ENCODE results near the gene CLCN4. TPM values are rescaled to one million over a fixed set of nuclear protein-coding genes. Genes with fewer than 3 reads are reported as not detected.

CLCN4 gene
- total and polyA plus RNA-seq, 2 donors from 2014 or later: 2.4 to 7.3 TPM

DNA sequence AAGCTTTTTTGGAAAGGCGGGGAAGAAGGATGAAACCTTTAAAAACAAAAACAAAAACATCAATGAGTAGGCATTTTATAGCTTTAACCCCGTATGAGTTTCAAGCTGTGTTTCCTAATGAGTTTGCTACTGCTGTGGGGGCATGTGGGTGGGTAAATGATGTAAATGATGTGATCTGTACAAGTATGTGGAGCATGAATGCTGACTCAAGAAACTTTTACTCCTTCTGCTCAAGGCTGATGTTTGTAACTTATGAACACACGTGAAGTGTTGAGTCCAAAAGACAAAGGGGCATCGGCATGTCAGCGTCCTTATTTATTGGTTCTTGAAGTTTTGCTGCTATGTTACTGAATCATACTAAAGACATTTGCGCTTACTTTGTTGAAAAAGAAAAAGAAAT is 76.9 kb downstream of the CLCN4 start:
- Histone ChIP-seq H3K9ac (ENCODE audit: low read length in 3 of 3) (no peak overlapping the region), H3K27ac (ENCODE audit: low read depth in 2 of 2, low read length in 2 of 2) (no peak overlapping the region), H3K9me3 (ENCODE audit: control insufficient read depth in 2 of 3, insufficient read depth in 1 of 3, low read length in 3 of 3) (no peaks in the 10 kb centered on the region), H3K36me3 (ENCODE audit: control insufficient read depth in 2 of 3, insufficient read depth in 3 of 3, low read length in 3 of 3) (no peaks in the 10 kb centered on the region), H3K4me1 (ENCODE audit: control insufficient read depth in 2 of 3, insufficient read depth in 2 of 3, low read depth in 1 of 3, low read length in 3 of 3) (no peaks in the 10 kb centered on the region), H3K27me3 (ENCODE audit: control insufficient read depth, insufficient read depth, low read length) (no peaks in the 10 kb centered on the region), H3K4me3 (ENCODE audit: low read length in 3 of 3) (no peak overlapping the region)
- TF ChIP-seq, protein P1, sequence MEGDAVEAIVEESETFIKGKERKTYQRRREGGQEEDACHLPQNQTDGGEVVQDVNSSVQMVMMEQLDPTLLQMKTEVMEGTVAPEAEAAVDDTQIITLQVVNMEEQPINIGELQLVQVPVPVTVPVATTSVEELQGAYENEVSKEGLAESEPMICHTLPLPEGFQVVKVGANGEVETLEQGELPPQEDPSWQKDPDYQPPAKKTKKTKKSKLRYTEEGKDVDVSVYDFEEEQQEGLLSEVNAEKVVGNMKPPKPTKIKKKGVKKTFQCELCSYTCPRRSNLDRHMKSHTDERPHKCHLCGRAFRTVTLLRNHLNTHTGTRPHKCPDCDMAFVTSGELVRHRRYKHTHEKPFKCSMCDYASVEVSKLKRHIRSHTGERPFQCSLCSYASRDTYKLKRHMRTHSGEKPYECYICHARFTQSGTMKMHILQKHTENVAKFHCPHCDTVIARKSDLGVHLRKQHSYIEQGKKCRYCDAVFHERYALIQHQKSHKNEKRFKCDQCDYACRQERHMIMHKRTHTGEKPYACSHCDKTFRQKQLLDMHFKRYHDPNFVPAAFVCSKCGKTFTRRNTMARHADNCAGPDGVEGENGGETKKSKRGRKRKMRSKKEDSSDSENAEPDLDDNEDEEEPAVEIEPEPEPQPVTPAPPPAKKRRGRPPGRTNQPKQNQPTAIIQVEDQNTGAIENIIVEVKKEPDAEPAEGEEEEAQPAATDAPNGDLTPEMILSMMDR (IDR thresholded peaks at IDR 0.05; ENCODE audit: borderline replicate concordance, extremely low read depth, insufficient read depth): no peak
- FAIRE-seq: no peak
- no peak for DNase-seq
- intact Hi-C loops (cut with DNase I): no loop called here

DNA sequence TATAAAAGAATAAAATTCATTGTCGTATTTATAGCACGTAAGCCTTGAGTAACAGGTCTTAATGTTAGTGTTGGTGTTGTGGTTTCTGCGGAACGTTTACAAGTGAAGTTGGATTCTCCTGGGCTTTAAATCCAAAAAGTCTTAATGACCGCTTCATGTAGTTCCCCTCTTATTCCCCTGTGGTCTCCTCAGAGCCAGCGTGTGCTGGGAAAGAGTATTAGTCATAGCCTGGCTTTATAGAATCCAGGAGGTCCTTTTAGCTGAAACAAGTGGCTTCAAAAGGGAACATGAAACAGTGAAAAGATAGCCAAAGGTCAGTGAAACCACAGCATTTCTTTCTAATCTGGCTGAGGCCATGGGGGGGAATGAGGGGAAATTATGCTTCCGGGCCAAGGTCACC is 79.1 kb downstream of the CLCN4 start:
- no peaks in the 10 kb centered on the region for H3K36me3 ChIP-seq (ENCODE audit: control insufficient read depth in 2 of 3, insufficient read depth in 3 of 3, low read length in 3 of 3)
- DNase-seq: no peak
- no peak overlapping the region for H3K9ac ChIP-seq (ENCODE audit: low read length in 3 of 3)
- no peak overlapping the region for H3K27ac ChIP-seq (ENCODE audit: low read depth in 2 of 2, low read length in 2 of 2)
- intact Hi-C loops (cut with DNase I): no loop called here
- H3K4me3 ChIP-seq (ENCODE audit: low read length in 3 of 3): no peak overlapping the region
- no peaks in the 10 kb centered on the region for H3K4me1 ChIP-seq (ENCODE audit: control insufficient read depth in 2 of 3, insufficient read depth in 2 of 3, low read depth in 1 of 3, low read length in 3 of 3)
- TF ChIP-seq, protein P1 (IDR thresholded peaks at IDR 0.05; ENCODE audit: borderline replicate concordance, extremely low read depth, insufficient read depth): no peak
- H3K9me3 ChIP-seq (ENCODE audit: control insufficient read depth in 2 of 3, insufficient read depth in 1 of 3, low read length in 3 of 3): no peaks in the 10 kb centered on the region
- no peaks in the 10 kb centered on the region for H3K27me3 ChIP-seq (ENCODE audit: control insufficient read depth, insufficient read depth, low read length)
- FAIRE-seq: no peak

DNA sequence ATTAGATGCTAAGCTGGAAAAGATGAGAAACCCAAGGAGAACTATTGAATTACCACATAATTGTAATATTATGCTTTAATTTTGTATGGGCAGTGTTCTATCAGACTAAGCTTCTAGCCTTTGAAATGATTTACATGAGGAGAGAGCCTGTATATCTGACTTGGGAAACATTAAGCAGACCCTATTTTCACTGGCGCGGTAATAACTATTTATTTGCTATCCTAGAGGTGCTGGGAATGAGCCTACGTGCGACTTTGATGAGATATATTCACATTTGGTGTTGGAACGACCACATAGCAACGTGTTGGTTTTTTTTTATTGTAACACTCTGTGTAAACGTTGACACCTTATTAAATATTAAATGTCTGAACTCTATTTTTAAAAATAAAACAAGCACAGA is 80.5 kb downstream of the CLCN4 start:
- TF ChIP-seq, protein P1 (IDR thresholded peaks at IDR 0.05; ENCODE audit: borderline replicate concordance, extremely low read depth, insufficient read depth): no peak
- DNase-seq (no peak), FAIRE-seq (no peak)
- H3K36me3 ChIP-seq (ENCODE audit: control insufficient read depth in 2 of 3, insufficient read depth in 3 of 3, low read length in 3 of 3): no peaks in the 10 kb centered on the region
- H3K4me3 ChIP-seq (ENCODE audit: low read length in 3 of 3): no peak overlapping the region
- no peaks in the 10 kb centered on the region for H3K4me1 ChIP-seq (ENCODE audit: control insufficient read depth in 2 of 3, insufficient read depth in 2 of 3, low read depth in 1 of 3, low read length in 3 of 3)
- H3K9ac ChIP-seq (ENCODE audit: low read length in 3 of 3): no peak overlapping the region
- intact Hi-C loops (cut with DNase I): no loop called here
- no peaks in the 10 kb centered on the region for H3K9me3 ChIP-seq (ENCODE audit: control insufficient read depth in 2 of 3, insufficient read depth in 1 of 3, low read length in 3 of 3)
- H3K27me3 ChIP-seq (ENCODE audit: control insufficient read depth, insufficient read depth, low read length): no peaks in the 10 kb centered on the region
- H3K27ac ChIP-seq (ENCODE audit: low read depth in 2 of 2, low read length in 2 of 2): no peak overlapping the region

DNA sequence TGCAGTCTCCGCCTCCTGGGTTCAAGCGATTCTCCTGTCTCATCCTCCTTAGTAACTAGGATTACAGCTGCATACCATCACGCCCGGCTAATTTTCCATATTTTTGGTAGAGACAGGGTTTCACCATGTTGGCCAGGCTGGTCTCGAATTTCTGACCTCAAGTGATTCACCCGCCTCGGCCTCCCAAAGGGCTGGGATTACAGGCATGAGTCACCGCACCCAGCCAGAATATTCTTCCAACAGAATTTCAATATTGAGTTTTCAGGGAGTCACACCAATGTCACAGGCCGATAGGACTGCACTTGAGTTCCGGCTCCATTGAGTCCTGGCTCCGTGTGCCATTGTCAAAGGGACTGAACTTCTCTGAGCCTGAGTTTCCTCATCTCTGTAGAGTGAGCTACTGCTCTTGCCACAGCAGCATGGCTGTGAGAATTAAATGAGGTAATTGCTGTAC is 82.9 kb downstream of the CLCN4 start:
- Histone ChIP-seq H3K27me3 (ENCODE audit: control insufficient read depth, insufficient read depth, low read length) (no peaks in the 10 kb centered on the region), H3K27ac (ENCODE audit: low read depth in 2 of 2, low read length in 2 of 2) (no peak overlapping the region), H3K36me3 (ENCODE audit: control insufficient read depth in 2 of 3, insufficient read depth in 3 of 3, low read length in 3 of 3) (no peaks in the 10 kb centered on the region), H3K4me3 (ENCODE audit: low read length in 3 of 3) (no peak overlapping the region), H3K9ac (ENCODE audit: low read length in 3 of 3) (no peak overlapping the region), H3K9me3 (ENCODE audit: control insufficient read depth in 2 of 3, insufficient read depth in 1 of 3, low read length in 3 of 3) (no peaks in the 10 kb centered on the region), H3K4me1 (ENCODE audit: control insufficient read depth in 2 of 3, insufficient read depth in 2 of 3, low read depth in 1 of 3, low read length in 3 of 3) (no peaks in the 10 kb centered on the region)
- no peak for DNase-seq
- FAIRE-seq: no peak
- TF ChIP-seq, protein P1 (IDR thresholded peaks at IDR 0.05; ENCODE audit: borderline replicate concordance, extremely low read depth, insufficient read depth): no peak
- intact Hi-C loops (cut with DNase I): no loop called here

Data from kidney (tissue), 14 donors.